HG03064 (cell line): Measurements from ENCODE around the gene CASP4.
A peak's percentile ranks its signal among the peaks of the same experiment; 100 is the strongest.
"Not testable (repeated sequence)": the region's sequence is repeated elsewhere in the genome, so short reads cannot be mapped to it uniquely, and the experiment has no call there.

Experiments
- ATAC-seq: cut with Tn5 transposase; IDR thresholded peaks from one replicate; pipeline ENCODE4 v1.9.1; 2021; ENCODE audit warnings: low read depth; ENCODE audit not compliant: unreplicated experiment

The CASP4 gene

GRCh38 chr11:104968355-104968855, at the start of gene CASP4:
TSS of gene CASP4 (minus strand) at chr11:104968574. CDS start at chr11:104968525, 49 bp downstream.
- peak; percentile 89 for ATAC-seq

DNA sequence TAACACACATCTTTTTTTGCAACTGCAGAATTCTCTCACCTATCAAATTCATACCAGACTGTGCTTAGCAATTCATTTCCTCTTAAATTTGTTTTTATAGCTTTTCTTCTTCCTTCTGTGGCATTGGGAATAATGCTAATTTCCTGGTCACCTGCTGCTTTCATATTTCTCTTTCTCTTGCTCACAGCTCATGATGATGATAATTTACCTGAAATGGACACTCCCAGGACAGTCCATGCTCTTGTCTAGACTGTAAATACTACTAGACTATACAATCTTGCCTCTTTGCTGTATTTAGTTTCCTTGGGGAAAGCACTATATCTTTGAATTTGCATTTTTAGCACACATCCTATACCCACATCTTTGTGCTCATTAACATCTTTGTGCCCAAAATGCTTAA, 39.1 kb upstream of the CASP4 start:
- no peak for ATAC-seq

- ATAC-seq, result no peak
Observed at GRCh38 chr11:105005451-105005845, 37.1 kb upstream of the CASP4 start.

DNA sequence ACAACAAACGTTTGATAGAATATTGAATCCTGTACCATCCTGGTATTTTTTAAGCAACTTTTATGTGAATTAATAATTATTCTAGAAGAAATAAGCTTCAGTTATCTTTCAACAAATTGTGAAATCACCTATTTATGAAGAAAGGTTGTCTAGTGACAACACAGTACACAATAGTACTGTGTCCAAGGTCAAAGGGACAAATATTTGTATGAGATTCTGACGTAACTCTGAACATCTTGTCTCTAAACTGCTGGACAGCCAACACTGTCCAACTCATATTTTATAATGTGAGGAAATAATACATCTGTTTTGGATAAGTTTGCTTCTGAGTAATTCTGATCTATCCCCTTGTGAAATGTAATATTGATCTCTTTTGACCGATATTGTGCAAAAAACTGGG, 35.6 kb upstream of the CASP4 start:
- ATAC-seq, result no peak

DNA sequence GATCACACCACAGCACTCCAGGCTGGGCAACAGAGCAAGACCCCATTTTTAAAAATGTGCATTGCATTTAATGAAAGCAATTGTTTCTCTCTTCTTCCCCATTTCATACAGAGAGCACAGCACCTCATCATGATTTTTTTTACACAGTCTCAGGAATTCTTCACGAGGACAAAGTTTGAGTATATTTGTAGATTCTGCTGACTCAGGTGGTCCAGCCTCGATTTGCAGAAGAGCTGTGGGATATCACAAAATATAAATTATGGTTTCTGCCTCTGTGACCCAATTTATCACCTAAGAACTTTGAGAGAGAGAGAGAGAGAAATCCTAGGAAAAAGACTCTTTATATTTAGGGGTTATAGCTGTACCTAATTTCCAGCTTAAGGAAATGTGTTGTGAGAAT, 34.8 kb upstream of the CASP4 start:
- ATAC-seq, result no peak

DNA sequence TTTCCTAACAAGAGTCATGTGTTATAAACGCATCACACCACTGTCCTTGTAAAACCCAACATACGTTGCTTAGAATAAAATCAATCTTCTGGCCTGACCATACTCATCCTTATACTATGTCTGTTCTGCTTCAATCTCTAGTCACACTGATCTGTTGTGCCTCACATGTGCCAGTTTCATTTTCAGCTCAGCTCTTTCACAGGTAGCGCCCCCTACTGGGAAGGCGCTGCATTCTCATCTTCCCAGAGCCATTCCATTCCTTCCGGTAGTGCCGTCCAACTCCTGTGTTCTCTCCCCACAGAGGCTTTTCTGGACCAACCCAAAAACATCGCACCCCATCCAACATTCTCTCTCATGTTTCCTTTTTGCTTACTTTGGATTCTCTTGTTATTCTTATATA, 32.4 kb upstream of the CASP4 start:
- peak; percentile 87 for ATAC-seq

GRCh38 chr11:105000167-105000566, 31.8 kb upstream of the CASP4 start:
- ATAC-seq, result peak; percentile 21

GRCh38 chr11:104999721-105000120, 31.3 kb upstream of the CASP4 start:
- ATAC-seq, result no peak

GRCh38 chr11:104997288-104997687, 28.9 kb upstream of the CASP4 start:
- ATAC-seq, result no peak

DNA sequence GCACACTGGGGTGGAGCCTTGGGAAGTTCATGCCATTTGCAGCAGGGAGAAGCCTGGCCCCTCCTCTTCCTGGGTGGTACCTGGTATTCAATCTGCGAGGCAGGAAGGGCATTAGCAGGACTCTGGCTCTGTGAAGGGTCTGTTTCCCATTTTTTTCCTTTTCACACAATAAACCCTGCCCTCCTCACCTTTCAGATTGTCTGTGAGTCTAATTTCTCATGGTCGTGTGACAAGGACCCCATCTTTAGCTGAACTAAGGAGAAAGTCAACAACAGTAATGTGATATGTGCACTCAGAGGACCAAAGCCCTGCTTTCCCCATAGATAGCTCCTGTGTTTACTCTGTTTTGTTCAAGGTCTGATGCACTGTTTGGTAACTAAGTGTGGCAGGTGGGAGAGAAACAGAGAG, 26.6 kb upstream of the CASP4 start:
- ATAC-seq, result no peak

DNA sequence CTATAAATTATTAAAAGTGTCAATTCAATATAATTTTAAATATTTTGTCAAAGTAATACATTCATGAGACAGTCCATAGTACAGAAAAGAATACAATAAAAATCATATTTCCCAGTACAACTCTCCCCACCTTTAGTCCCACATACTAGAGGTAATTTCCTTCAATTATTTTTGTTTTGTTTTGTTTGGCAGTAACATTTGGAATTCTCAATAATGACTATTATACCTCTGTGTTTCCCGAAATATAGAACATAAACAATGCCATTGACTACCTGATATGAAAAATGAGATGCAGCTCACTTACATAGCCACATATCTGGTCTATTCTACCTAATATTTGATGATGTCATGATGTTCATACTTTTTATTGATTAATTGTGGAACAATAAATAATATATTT, 24.4 kb upstream of the CASP4 start:
- no peak for ATAC-seq

DNA sequence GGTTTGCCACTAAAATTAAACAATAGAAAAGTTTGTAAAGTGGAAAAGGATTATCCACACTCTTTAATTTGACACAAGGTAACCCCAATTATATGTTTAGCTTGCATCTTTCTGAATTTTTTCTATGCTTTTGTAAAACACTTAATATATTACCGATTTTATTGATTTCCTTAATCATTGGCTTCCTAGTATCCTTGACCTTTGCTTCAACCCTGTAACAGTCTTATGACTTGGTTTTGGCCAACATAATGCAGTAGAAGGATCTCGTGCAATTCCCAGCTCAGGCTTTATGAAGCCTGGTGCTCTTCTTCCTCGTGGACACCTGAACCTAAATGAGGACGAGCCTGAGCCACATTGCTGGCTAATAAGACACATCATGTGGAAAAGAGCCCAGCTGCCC, 23.6 kb upstream of the CASP4 start:
- no peak for ATAC-seq

- ATAC-seq, result no peak
Observed at GRCh38 chr11:104984808-104985207, 16.4 kb upstream of the CASP4 start.

GRCh38 chr11:104979839-104980238, 11.5 kb upstream of the CASP4 start:
- ATAC-seq, result no peak

GRCh38 chr11:104973616-104974015, 5.2 kb upstream of the CASP4 start:
- no peak for ATAC-seq

GRCh38 chr11:104972924-104973323, 4.5 kb upstream of the CASP4 start:
- not testable (repeated sequence) for ATAC-seq

DNA sequence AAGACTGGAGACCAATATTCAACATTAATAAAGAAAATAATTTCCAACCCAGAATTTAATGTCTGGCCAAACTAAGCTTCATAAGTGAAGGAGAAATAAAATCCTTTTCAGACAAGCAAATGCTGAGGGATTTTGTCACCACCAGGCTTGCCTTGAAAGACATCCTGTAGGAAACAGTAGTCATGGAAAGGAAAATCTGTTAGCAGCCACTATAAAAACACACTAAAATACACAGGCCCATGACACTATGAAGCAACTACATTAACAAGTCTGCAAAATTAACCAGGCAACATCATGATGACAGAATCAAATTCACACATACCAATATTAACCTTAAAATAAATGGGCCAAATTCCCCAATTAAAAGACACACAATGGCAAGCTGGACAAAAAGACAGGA, 2.4 kb upstream of the CASP4 start:
- ATAC-seq, result no peak

- no peak for ATAC-seq
Observed at GRCh38 chr11:104968856-104969776, 742 bp upstream of the CASP4 start.

GRCh38 chr11:104967534-104968354, 630 bp downstream of the CASP4 start:
- ATAC-seq, result peak; percentile 6

GRCh38 chr11:104965735-104966134, 2.6 kb downstream of the CASP4 start:
- ATAC-seq, result no peak

DNA sequence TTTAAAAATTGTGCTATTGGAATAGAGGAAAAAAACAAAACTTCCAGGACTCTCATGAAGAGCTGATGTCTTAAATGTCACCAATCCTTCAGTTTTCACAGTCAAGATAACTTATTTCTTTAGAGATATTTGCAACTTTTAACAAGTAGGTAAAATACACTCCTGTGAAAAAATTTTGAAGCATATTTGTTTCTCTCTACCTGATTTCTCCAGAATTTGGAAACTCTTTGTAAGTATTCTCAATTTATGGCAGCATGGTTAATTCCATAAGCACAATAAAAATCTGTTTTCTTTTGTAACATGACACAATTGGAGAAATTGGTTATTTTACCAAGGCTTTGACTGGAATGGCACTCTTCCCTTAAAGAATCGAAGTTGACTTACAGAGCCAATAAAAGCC, 4.1 kb downstream of the CASP4 start:
- no peak for ATAC-seq
